ENCODE results near the gene BATF3. TPM values are rescaled to one million over a fixed set of nuclear protein-coding genes. Genes with fewer than 3 reads are reported as not detected.
"Not testable (repeated sequence)": the region's sequence is repeated elsewhere in the genome, so short reads cannot be mapped to it uniquely, and the experiment has no call there.

The BATF3 gene
- total RNA-seq, 1 donor from 2014 or later: 1.9 TPM

DNA sequence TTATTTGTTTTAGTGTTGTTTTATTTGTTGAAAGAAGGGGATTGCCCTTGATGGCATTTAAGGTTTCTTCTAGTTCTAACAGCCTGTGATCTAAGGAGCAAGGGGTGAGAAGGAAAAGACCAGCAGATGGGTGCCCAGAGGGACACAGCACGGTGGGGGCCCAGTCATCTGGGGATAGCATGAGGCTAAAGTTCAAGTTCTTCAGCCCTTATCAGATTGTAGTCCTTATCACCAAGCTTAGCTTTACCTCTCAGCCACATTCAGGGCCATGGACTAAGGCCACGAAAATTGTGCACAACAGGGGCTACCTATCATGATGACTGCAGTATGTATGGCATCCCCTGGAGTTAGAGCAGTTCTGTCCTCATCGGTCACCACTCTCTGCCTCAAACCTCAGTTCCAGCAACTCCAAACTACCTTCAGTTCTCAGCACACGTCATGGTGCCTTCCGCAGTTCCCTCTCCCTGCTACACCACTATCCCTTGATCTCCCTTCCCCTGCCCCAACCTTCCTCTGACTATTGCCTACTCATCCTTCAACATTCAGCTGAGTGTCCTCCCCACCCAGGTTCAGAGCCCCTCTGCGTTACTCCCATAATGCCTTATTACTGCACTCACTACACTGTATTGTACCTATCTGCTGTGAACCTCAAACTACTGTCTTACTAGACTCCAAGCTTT, 54.6 kb downstream of the BATF3 start:
- intact Hi-C loops (cut with DNase I): no loop called here
- DNase-seq (ENCODE audit: low spot score): no peak

DNA sequence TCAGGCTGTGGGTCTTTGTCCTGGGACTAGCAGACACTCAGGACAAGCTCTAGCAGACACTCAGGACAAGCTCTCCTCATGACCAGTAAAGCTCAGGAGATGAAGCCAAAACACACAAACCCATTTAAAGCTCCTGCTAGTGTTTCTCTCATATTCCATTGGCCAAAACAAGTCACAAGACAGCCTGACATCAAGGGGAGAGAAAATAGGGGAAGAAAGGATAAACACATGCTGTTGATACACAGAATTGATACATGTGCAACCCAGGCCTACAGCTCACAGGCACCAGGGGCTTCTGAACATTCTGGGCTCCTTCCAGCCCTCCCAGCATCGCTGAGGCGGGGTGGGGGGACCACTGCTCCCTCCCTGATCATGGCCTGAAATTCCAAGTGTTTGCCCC, 55.8 kb downstream of the BATF3 start:
- intact Hi-C loops (cut with DNase I): no loop called here
- no peak for DNase-seq (ENCODE audit: low spot score)

DNA sequence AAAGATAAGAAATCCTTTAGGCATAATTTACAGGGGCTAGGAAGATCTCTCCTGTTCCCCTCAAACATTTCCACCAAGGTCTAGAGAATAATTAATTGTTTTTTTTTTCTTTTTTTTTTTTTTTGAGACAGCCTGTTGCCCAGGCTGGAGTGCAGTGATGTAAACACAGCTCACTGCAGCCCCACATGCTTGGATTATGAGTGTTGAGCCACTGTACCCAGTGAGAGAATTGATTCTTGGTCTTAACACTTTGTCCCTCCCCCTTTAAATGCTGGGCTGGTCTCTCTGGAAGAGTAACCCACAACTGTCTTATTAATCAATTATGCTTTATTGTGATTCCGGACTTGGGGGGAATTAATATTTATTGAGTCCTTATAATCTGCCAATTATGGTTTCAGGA, 57.7 kb downstream of the BATF3 start:
- intact Hi-C loops (cut with DNase I): no loop called here
- DNase-seq (ENCODE audit: low spot score): no peak

DNA sequence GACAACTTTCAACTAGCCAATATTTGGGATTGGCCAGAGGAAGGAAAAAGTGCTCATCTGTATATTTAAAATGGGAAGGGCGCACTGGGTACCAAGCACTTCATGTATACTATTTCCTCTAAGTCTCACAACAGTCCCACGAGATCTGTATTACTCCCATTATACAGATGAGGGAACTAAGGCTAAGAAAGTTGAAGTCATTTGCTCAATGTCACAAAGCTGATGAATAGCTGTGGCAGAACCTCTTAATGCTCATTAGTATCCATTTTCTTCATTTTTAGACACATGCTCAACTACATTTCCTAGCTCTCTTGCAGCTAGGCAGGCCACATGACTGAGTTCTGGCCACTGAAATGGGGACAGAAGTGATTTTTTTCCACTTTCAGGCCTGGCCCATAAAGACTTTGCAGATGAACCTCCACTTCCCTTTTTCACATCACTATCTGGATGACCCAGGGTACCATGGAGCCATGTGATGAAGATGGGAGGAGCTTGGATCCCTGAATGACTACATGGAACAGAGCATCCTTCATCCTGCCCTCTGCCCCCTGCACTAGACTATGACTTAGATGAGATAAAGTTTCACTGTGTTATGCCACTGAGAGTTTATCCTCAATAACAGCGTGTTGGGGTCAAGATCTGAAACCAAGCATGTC, 59.3 kb downstream of the BATF3 start:
- intact Hi-C loops (cut with DNase I): no loop called here
- DNase-seq (ENCODE audit: low spot score): peak; percentile 29

DNA sequence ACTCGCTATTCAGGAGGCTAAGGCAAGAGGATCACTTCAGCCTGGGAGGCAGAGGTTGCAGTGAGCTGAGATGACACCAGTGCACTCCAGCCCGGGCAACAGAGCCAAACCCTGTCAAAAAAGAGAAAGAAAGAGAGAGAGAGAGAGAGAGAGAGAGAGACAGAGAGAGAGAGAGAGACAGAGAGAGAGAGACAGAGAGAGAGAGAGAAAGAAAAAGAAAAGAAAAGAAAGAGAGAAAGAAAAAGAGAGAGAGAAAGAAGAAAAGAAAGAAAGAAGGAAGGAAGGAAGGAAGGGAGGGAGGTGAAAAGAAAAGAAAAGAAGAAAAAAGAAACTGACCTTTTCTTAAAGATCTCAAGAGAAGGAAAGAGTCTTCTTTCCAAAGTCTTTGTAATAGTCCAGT, 60.1 kb downstream of the BATF3 start:
- DNase-seq (ENCODE audit: low spot score); intact Hi-C loops (cut with DNase I): not testable (repeated sequence)

DNA sequence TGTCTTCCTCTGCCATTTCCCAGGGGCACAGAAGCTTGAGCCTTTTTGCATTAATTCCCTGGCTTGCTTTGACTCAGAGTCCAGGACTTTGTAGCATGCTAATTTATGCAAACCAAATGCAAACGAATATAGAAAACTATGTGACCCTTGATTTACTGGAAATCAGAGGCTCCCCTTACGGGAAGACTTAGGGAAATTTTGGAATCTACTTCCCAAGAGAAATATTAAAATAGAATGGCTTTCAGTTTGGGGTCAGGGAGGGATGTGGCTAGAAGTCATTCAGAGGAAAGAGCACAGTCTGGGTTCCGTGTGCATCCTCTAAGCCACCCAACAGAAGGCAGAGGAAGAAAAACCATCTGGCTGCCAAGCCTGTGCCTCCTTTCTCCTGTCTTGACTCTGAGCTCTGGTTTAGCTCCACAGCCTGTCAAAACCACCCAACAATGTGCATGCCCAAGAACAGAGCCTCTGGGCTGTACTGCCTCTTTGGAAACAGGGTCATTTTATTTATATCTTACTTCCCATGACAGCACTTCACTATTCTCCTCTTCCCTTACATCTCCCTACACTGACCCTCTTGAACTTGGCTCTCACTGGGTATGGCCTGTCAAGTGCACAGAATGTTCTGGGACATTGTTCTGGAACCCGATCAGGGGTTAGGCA, 61.0 kb downstream of the BATF3 start:
- DNase-seq (ENCODE audit: low spot score): peak; percentile 70
- intact Hi-C loops (cut with DNase I): no loop called here

DNA sequence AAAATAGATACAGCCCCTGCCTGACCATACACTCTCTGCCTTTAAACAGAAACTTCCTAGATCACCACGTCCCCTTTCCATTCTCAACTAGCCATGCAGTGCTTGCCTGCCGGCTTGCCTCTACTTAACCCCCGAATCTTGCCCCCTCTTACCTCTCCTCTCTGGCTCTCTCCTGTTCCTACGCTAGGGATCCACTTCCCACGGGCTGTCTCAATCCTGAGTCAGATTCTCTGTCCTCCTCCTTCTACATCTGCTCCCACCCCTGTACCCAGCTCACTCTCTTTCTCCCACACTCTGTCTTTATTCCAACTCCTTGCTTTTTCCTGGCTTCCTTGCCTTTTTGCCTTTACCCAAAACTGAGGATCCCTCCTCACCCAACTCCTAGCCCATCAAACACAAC, 61.7 kb downstream of the BATF3 start:
- DNase-seq (ENCODE audit: low spot score): peak; percentile 71
- intact Hi-C loops (cut with DNase I): no loop called here

Other genes with a start within 250 kb of the BATF3 start
- 16.2 TPM for gene ATF3, start 91.1 kb downstream of the BATF3 start, total RNA-seq
- 27.0 TPM for gene NSL1, start 91.9 kb upstream of the BATF3 start, total RNA-seq
- 22.4 TPM for gene TATDN3, start 92.1 kb upstream of the BATF3 start, total RNA-seq
- not detected for gene SPATA45, start 147.8 kb upstream of the BATF3 start, total RNA-seq
- gene FLVCR1, start 158.4 kb upstream of the BATF3 start, total RNA-seq: 1.7 TPM